CD8-positive, alpha-beta memory T cell (primary cell): ENCODE measurements around the gene HNRNPM. TPM values are rescaled to one million over a fixed set of nuclear protein-coding genes. Genes with fewer than 3 reads are reported as not detected.
"Not testable (repeated sequence)": the region's sequence is repeated elsewhere in the genome, so short reads cannot be mapped to it uniquely, and the experiment has no call there.

Source experiments
- CTCF ChIA-PET: fragments of 350-600 bp; sonication (Branson Sonifier 250); formaldehyde crosslinking; loops from one replicate; lab custom pipeline; 2021; ENCODE audit warnings: antibody characterized with exemption; lab: Charles Lee
- POLR2A ChIA-PET: fragments of 350-600 bp; sonication (Branson Sonifier 250); formaldehyde crosslinking; loops from one replicate; lab custom pipeline; 2021; ENCODE audit warnings: antibody characterized with exemption; lab: Charles Lee
- DNase-seq, 5 donors: peaks; one replicate each; pipeline versions ENCODE4 v3.0.0 to v3.0.0-alpha.2; 2020 to 2022; ENCODE audit warnings: mixed read lengths in 1 of 5
- H3K27ac ChIP-seq: one replicate; pipeline ENCODE4 v1.7.0; 2013; ENCODE audit warnings: low read depth, mild to moderate bottlenecking, low read length, moderate library complexity
- H3K27me3 ChIP-seq: 2 replicates; pipeline ENCODE4 v1.7.0; 2013; ENCODE audit warnings: low read length, mild to moderate bottlenecking; ENCODE audit not compliant: insufficient read depth, poor library complexity, severe bottlenecking
- H3K36me3 ChIP-seq: 2 replicates; pipeline ENCODE4 v1.7.0; 2013; ENCODE audit warnings: mild to moderate bottlenecking, low read length, moderate library complexity; ENCODE audit not compliant: insufficient read depth
- H3K4me1 ChIP-seq: 2 replicates; pipeline ENCODE4 v1.7.0; 2013; ENCODE audit warnings: mild to moderate bottlenecking, low read length, moderate library complexity; ENCODE audit not compliant: insufficient read depth
- H3K4me3 ChIP-seq: 2 replicates; pipeline ENCODE4 v1.7.0; 2013; ENCODE audit warnings: mild to moderate bottlenecking, low read length
- H3K9me3 ChIP-seq: 2 replicates; pipeline ENCODE4 v1.7.0; 2013; ENCODE audit warnings: mild to moderate bottlenecking, low read length
- H3K27ac Mint-ChIP-seq, 8 donors: one replicate each; pipeline ENCODE4 v1.8.0; 2020 to 2021; ENCODE audit warnings: mixed read lengths in 8 of 8, mild to moderate bottlenecking in 6 of 8, inconsistent platforms in 3 of 8, moderate library complexity in 3 of 8
- H3K27me3 Mint-ChIP-seq, 2 donors: one replicate each; pipeline ENCODE4 v1.8.0; 2020 to 2021; ENCODE audit warnings: mixed read lengths in 2 of 2, mild to moderate bottlenecking in 1 of 2, moderate library complexity in 1 of 2
- H3K36me3 Mint-ChIP-seq, 3 donors: one replicate each; pipeline ENCODE4 v1.8.0; 2020 to 2021; ENCODE audit warnings: mixed read lengths in 3 of 3, inconsistent platforms in 1 of 3, mild to moderate bottlenecking in 1 of 3
- H3K4me1 Mint-ChIP-seq, 3 donors: one replicate each; pipeline ENCODE4 v1.8.0; 2020 to 2021; ENCODE audit warnings: mixed read lengths in 3 of 3, inconsistent platforms in 1 of 3, mild to moderate bottlenecking in 1 of 3
- H3K4me3 Mint-ChIP-seq, 7 donors: one replicate each; pipeline ENCODE4 v1.8.0; 2020 to 2021; ENCODE audit warnings: mixed read lengths in 7 of 7, mild to moderate bottlenecking in 6 of 7, moderate library complexity in 4 of 7, inconsistent platforms in 2 of 7
- H3K9me3 Mint-ChIP-seq, 5 donors: one replicate each; pipeline ENCODE4 v1.8.0; 2020 to 2022; ENCODE audit warnings: mixed read lengths in 5 of 5, mild to moderate bottlenecking in 3 of 5, moderate library complexity in 2 of 5, inconsistent platforms in 1 of 5
- polyA plus RNA-seq: library from polyadenylated mRNA; unstranded; fragments of 300-500 nt; fragmentation: Illumina TruSeq; gene quantifications from one replicate; pipeline ENCODE4 v1.2.3, GENCODE V29; 2021
- total RNA-seq, 2 experiments: library from RNA; stranded (reverse); gene quantifications; one replicate each; pipeline ENCODE4 v1.2.3, GENCODE V29; 2021

HNRNPM gene
- total and polyA plus RNA-seq, 3 experiments from 2014 or later, result 311 to 338 (median 336) TPM

- Histone ChIP-seq H3K9me3 (no peaks in the 10 kb centered on the region), H3K27ac (no peak overlapping the region), H3K4me1 (peaks cover 8% of the 10 kb centered on the region), H3K36me3 (peaks cover 4% of the 10 kb centered on the region), H3K27me3 (no peaks in the 10 kb centered on the region), H3K4me3 (no peak overlapping the region)
- Mint-ChIP-seq H3K27ac (peak overlapping the region in 2 of 8 donors; percentile 36 to 75), H3K36me3 (peaks cover 0 to 50% (median 0%) of the 10 kb centered on the region in 3 donors), H3K4me3 (peak overlapping the region in 1 of 7 donors; percentile 18), H3K4me1 (peaks cover 19 to 46% (median 21%) of the 10 kb centered on the region in 3 donors), H3K9me3 (no peaks in the 10 kb centered on the region), H3K27me3 (no peaks in the 10 kb centered on the region)
- ChIA-PET CTCF (interaction anchor here (1.1 to 3.0 kb wide), 4 partner anchors 11 to 45 kb away, joined by 3 to 16 read pairs (median 6); partner anchors contain the start of gene MARCHF2), POLR2A (interaction anchor here (0.5 kb wide), 1 partner anchor 35 kb away, joined by 4 read pairs; no protein-coding TSS in a partner anchor)
- no peak for DNase-seq
Measured at GRCh38 chr19:8398311-8398771, 46.4 kb upstream of the HNRNPM start.

DNA sequence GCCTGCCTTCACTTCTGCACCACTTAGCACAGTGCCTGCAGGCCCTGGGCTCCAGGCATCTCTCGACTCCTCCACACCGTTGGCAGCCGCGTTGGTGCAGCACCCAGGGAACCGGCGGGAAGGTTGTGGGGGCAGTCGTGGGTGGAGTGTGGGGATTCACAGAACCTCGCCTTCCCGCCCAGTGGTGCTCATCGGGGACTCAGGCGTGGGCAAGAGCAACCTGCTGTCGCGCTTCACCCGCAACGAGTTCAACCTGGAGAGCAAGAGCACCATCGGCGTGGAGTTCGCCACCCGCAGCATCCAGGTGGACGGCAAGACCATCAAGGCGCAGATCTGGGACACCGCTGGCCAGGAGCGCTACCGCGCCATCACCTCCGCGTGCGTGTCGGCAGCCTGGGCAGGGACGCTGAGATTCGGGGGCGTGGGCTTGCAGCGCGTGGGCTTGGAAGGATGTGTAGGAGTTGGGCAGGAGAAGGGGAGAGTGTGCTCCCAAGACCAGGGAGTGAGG lies 45.0 kb upstream of the HNRNPM start:
- Histone ChIP-seq H3K27me3 (no peaks in the 10 kb centered on the region), H3K9me3 (no peaks in the 10 kb centered on the region), H3K36me3 (peaks cover 5% of the 10 kb centered on the region), H3K4me1 (peaks cover 8% of the 10 kb centered on the region), H3K4me3 (no peak overlapping the region), H3K27ac (no peak overlapping the region)
- Mint-ChIP-seq H3K4me1 (peaks cover 18 to 33% (median 21%) of the 10 kb centered on the region in 3 donors), H3K36me3 (peaks cover 0 to 55% (median 2%) of the 10 kb centered on the region in 3 donors), H3K4me3 (no peak overlapping the region), H3K27me3 (no peaks in the 10 kb centered on the region), H3K9me3 (no peaks in the 10 kb centered on the region), H3K27ac (no peak overlapping the region)
- ChIA-PET CTCF (interaction anchor here (3.0 kb wide), 1 partner anchor 46 kb away, joined by 16 read pairs; no protein-coding TSS in a partner anchor), POLR2A (interaction anchor here (0.5 kb wide), 1 partner anchor 182 kb away, joined by 5 read pairs; no protein-coding TSS in a partner anchor)
- no peak for DNase-seq

DNA sequence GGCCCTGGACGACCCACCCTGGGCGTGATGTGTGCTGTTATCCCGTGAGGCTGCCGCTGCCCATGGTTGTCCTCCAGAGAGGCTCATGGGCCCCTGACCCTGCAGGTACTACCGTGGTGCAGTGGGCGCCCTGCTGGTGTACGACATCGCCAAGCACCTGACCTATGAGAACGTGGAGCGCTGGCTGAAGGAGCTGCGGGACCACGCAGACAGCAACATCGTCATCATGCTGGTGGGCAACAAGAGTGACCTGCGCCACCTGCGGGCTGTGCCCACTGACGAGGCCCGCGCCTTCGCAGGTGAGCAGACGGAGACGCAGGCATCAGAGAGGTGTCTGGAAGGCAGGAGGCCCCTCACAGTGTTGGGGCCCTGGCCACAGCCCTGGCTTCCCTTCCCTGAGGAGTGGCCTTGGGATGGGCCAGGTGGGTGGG lies 42.8 kb upstream of the HNRNPM start:
- CTCF ChIA-PET, result no interaction called here
- H3K9me3 Mint-ChIP-seq, result no peaks in the 10 kb centered on the region
- no peak for DNase-seq
- H3K4me3 Mint-ChIP-seq, result no peak overlapping the region
- Histone ChIP-seq H3K27ac (no peak overlapping the region), H3K9me3 (no peaks in the 10 kb centered on the region), H3K4me1 (peaks cover 5% of the 10 kb centered on the region), H3K4me3 (no peak overlapping the region), H3K36me3 (peaks cover 9% of the 10 kb centered on the region), H3K27me3 (no peaks in the 10 kb centered on the region)
- peaks cover 5 to 14% (median 5%) of the 10 kb centered on the region in 3 donors for H3K4me1 Mint-ChIP-seq
- POLR2A ChIA-PET, result no interaction called here
- H3K27me3 Mint-ChIP-seq, result no peaks in the 10 kb centered on the region
- peak overlapping the region in 1 of 8 donors; percentile 61 for H3K27ac Mint-ChIP-seq
- H3K36me3 Mint-ChIP-seq, result peaks cover 0 to 60% (median 2%) of the 10 kb centered on the region in 3 donors

- CTCF ChIA-PET, result no interaction called here
- H3K27ac Mint-ChIP-seq, result no peak overlapping the region
Measured at GRCh38 chr19:8403098-8403819, 41.5 kb upstream of the HNRNPM start.

GRCh38 chr19:8403820-8404109 lies 41.0 kb upstream of the HNRNPM start:
- Histone ChIP-seq H3K4me3 (no peak overlapping the region), H3K9me3 (no peaks in the 10 kb centered on the region), H3K27me3 (no peaks in the 10 kb centered on the region), H3K4me1 (no peaks in the 10 kb centered on the region), H3K27ac (no peak overlapping the region), H3K36me3 (peaks cover 9% of the 10 kb centered on the region)
- Mint-ChIP-seq H3K27me3 (no peaks in the 10 kb centered on the region), H3K9me3 (no peaks in the 10 kb centered on the region), H3K4me1 (no peaks in the 10 kb centered on the region), H3K4me3 (no peak overlapping the region), H3K27ac (no peak overlapping the region), H3K36me3 (peaks cover 0 to 55% (median 2%) of the 10 kb centered on the region in 3 donors)
- POLR2A ChIA-PET, result no interaction called here
- CTCF ChIA-PET, result no interaction called here
- DNase-seq, result no peak

More at GRCh38 chr19:8403098-8403819, 41.5 kb upstream of the HNRNPM start:
- no peaks in the 10 kb centered on the region for H3K9me3 Mint-ChIP-seq
- H3K27me3 ChIP-seq, result no peaks in the 10 kb centered on the region
- no peak overlapping the region for H3K27ac ChIP-seq
- H3K4me3 ChIP-seq, result no peak overlapping the region
- no peak overlapping the region for H3K4me3 Mint-ChIP-seq
- no peak for DNase-seq
- H3K36me3 ChIP-seq, result peaks cover 9% of the 10 kb centered on the region
- H3K4me1 ChIP-seq, result no peaks in the 10 kb centered on the region
- peaks cover 0 to 4% (median 0%) of the 10 kb centered on the region in 3 donors for H3K4me1 Mint-ChIP-seq
- peaks cover 0 to 55% (median 2%) of the 10 kb centered on the region in 3 donors for H3K36me3 Mint-ChIP-seq
- no peaks in the 10 kb centered on the region for H3K9me3 ChIP-seq
- POLR2A ChIA-PET, result no interaction called here
- no peaks in the 10 kb centered on the region for H3K27me3 Mint-ChIP-seq

DNA sequence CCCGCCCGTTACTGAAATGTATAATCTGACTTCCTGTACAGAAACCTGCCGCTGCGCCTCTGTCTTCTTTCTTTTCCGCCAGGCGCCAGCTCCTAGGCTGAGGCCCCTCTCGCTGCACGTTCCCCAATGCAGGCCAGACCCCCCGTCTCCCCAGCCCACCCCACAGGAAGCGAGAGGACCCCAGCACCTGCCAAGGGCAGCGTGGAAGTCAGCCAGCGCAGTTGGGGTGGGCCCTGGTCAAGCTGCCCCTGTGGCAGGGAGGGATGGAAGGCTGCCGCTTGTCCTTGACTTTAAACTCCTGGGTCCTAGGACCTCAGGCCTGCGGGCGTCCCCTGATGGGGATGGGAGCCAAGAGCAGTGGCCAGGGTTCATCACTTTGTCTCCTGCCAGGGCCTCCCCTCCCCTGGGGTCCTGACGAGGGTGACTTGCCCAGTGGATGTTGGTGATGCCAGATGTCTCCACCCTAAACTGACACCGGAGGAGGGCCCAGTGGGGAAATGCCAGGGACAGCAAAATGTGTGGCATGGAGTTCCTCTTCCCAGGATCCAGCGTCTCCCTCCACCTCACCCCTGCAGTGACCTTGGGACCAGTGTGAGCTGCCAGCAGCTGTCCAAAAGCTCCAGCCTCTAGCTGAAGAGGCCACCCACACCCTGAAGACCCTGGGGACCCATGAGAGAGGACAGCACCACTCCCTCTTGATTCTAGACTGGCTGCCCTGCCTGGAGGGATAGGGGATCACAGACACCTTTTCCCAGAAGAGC lies 40.2 kb upstream of the HNRNPM start:
- H3K4me3 Mint-ChIP-seq, result no peak overlapping the region
- H3K27ac ChIP-seq, result no peak overlapping the region
- no peaks in the 10 kb centered on the region for H3K27me3 Mint-ChIP-seq
- no peaks in the 10 kb centered on the region for H3K4me1 ChIP-seq
- no peak overlapping the region for H3K4me3 ChIP-seq
- H3K36me3 ChIP-seq, result peaks cover 9% of the 10 kb centered on the region
- ChIA-PET CTCF (interaction anchor here (1.1 to 1.4 kb wide), 3 partner anchors 47 to 289 kb away, joined by 3 read pairs; no protein-coding TSS in a partner anchor), POLR2A (no interaction called here)
- peak overlapping the region in 2 of 8 donors; percentile 50 to 63 for H3K27ac Mint-ChIP-seq
- no peaks in the 10 kb centered on the region for H3K4me1 Mint-ChIP-seq
- no peaks in the 10 kb centered on the region for H3K27me3 ChIP-seq
- DNase-seq, result no peak
- H3K9me3 Mint-ChIP-seq, result no peaks in the 10 kb centered on the region
- H3K9me3 ChIP-seq, result no peaks in the 10 kb centered on the region
- H3K36me3 Mint-ChIP-seq, result peaks cover 0 to 51% (median 2%) of the 10 kb centered on the region in 3 donors

GRCh38 chr19:8410718-8411117 lies 34.1 kb upstream of the HNRNPM start:
- peaks cover 8 to 17% (median 13%) of the 10 kb centered on the region in 3 donors for H3K4me1 Mint-ChIP-seq
- H3K36me3 Mint-ChIP-seq, H3K27ac Mint-ChIP-seq, H3K4me3 Mint-ChIP-seq, H3K27me3 ChIP-seq, H3K9me3 Mint-ChIP-seq, H3K4me3 ChIP-seq, H3K36me3 ChIP-seq, H3K27ac ChIP-seq, H3K9me3 ChIP-seq, DNase-seq, H3K4me1 ChIP-seq, H3K27me3 Mint-ChIP-seq: not testable (repeated sequence)
- POLR2A ChIA-PET, result interaction anchor here (0.7 kb wide), 1 partner anchor 158 kb away, joined by 6 read pairs; no protein-coding TSS in a partner anchor
- CTCF ChIA-PET, result interaction anchor here (7.4 kb wide), 1 partner anchor 171 kb away, joined by 113 read pairs; the partner anchor contains the start of gene MYO1F
